ENCODE results near the gene BAIAP2.

GRCh38 chr17:81020767-81021497, 14.0 kb upstream of the BAIAP2 start:
- TF ChIP-seq CTCF (IDR thresholded peaks at IDR 0.05) (no peak), EZH2 (IDR thresholded peaks at IDR 0.05; ENCODE audit: borderline replicate concordance, insufficient read depth, low read depth, low read length, poor library complexity, severe bottlenecking) (no peak)
